ENCODE measurements around the gene FAM180A. TPM values are rescaled to one million over a fixed set of nuclear protein-coding genes. Genes with fewer than 3 reads are reported as not detected.
A peak's percentile ranks its signal among the peaks of the same experiment; 100 is the strongest.

The FAM180A gene
- polyA plus RNA-seq, 1 donor (not counting 4 experiments of a cell fraction or from before 2014, with no cell fraction given) = 0.73 TPM

- peak; percentile 62 for FAIRE-seq
- Histone ChIP-seq H4K20me1 (ENCODE audit: control insufficient read depth, extremely low read depth, insufficient read depth, low read length) (no peaks in the 10 kb centered on the region), H3K4me1 (ENCODE audit: control insufficient read depth, extremely low read depth, insufficient read depth, low read length) (peaks cover 34% of the 10 kb centered on the region), H3K4me3 (ENCODE audit: control insufficient read depth in 2 of 3, extremely low read depth in 1 of 3, insufficient read depth in 2 of 3, low read depth in 1 of 3, low read length in 3 of 3) (peak overlapping the region in 2 of 3 experiments; percentile 53 to 56), H3K9me3 (ENCODE audit: control insufficient read depth, low read depth, low read length) (no peaks in the 10 kb centered on the region), H3K36me3 (ENCODE audit: control insufficient read depth in 2 of 2, extremely low read depth in 1 of 2, insufficient read depth in 2 of 2, low read length in 2 of 2) (no peaks in the 10 kb centered on the region), H3K9ac (ENCODE audit: control insufficient read depth, extremely low read depth, insufficient read depth, low read length) (peak overlapping the region; percentile 65), H3K79me2 (ENCODE audit: control insufficient read depth, insufficient read depth, low read length) (no peaks in the 10 kb centered on the region), H3K4me2 (ENCODE audit: control insufficient read depth, extremely low read depth, insufficient read depth, low read depth, low read length) (peak overlapping the region; percentile 94), H3K27ac (ENCODE audit: control insufficient read depth, insufficient read depth, low read length) (peak overlapping the region; percentile 95), H3K27me3 (ENCODE audit: control insufficient read depth, extremely low read depth, insufficient read depth, low read length) (no peaks in the 10 kb centered on the region), H3K9me1 (ENCODE audit: control insufficient read depth, extremely low read depth, insufficient read depth, low read length) (no peaks in the 10 kb centered on the region), H2AFZ (ENCODE audit: control insufficient read depth, low read length) (peak overlapping the region; percentile 17)
- no peak for DNase-seq (ENCODE audit: low read depth, low spot score)
- dilution Hi-C loops (cut with MboI; ENCODE audit: extremely low pct_ligation_motif_present, low sequenced_read_pairs) = no loop called here
- no peak for TF ChIP-seq EZH2 (IDR thresholded peaks at IDR 0.05; ENCODE audit: low read length)
- TF ChIP-seq, protein P1, sequence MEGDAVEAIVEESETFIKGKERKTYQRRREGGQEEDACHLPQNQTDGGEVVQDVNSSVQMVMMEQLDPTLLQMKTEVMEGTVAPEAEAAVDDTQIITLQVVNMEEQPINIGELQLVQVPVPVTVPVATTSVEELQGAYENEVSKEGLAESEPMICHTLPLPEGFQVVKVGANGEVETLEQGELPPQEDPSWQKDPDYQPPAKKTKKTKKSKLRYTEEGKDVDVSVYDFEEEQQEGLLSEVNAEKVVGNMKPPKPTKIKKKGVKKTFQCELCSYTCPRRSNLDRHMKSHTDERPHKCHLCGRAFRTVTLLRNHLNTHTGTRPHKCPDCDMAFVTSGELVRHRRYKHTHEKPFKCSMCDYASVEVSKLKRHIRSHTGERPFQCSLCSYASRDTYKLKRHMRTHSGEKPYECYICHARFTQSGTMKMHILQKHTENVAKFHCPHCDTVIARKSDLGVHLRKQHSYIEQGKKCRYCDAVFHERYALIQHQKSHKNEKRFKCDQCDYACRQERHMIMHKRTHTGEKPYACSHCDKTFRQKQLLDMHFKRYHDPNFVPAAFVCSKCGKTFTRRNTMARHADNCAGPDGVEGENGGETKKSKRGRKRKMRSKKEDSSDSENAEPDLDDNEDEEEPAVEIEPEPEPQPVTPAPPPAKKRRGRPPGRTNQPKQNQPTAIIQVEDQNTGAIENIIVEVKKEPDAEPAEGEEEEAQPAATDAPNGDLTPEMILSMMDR (optimal IDR thresholded peaks at IDR 0.05 in 1 of 3, IDR thresholded peaks at IDR 0.05 in 1 of 3, conservative IDR thresholded peaks at IDR 0.05 in 1 of 3; ENCODE audit: extremely low read depth in 1 of 3, insufficient read depth in 2 of 3, low read length in 3 of 3) = no peak
Observed at GRCh38 chr7:135706858-135707569, 41.6 kb downstream of the FAM180A start.

- peak overlapping the region; percentile 95 for H3K27ac ChIP-seq (ENCODE audit: control insufficient read depth, insufficient read depth, low read length)
- H3K4me3 ChIP-seq (ENCODE audit: control insufficient read depth in 2 of 3, extremely low read depth in 1 of 3, insufficient read depth in 2 of 3, low read depth in 1 of 3, low read length in 3 of 3) = peak overlapping the region in 2 of 3 experiments; percentile 53 to 56
- FAIRE-seq = peak; percentile 59
- no peak for DNase-seq (ENCODE audit: low read depth, low spot score)
- TF ChIP-seq EZH2 (IDR thresholded peaks at IDR 0.05; ENCODE audit: low read length) = no peak
- TF ChIP-seq, protein P1 (optimal IDR thresholded peaks at IDR 0.05 in 1 of 3, IDR thresholded peaks at IDR 0.05 in 1 of 3, conservative IDR thresholded peaks at IDR 0.05 in 1 of 3; ENCODE audit: extremely low read depth in 1 of 3, insufficient read depth in 2 of 3, low read length in 3 of 3) = peak in 1 of 3 experiments; percentile 7
- H2AFZ ChIP-seq (ENCODE audit: control insufficient read depth, low read length) = peak overlapping the region; percentile 17
- peaks cover 34% of the 10 kb centered on the region for H3K4me1 ChIP-seq (ENCODE audit: control insufficient read depth, extremely low read depth, insufficient read depth, low read length)
- dilution Hi-C loops (cut with MboI; ENCODE audit: extremely low pct_ligation_motif_present, low sequenced_read_pairs) = no loop called here
- H3K27me3 ChIP-seq (ENCODE audit: control insufficient read depth, extremely low read depth, insufficient read depth, low read length) = no peaks in the 10 kb centered on the region
- no peaks in the 10 kb centered on the region for H3K79me2 ChIP-seq (ENCODE audit: control insufficient read depth, insufficient read depth, low read length)
- no peaks in the 10 kb centered on the region for H3K36me3 ChIP-seq (ENCODE audit: control insufficient read depth in 2 of 2, extremely low read depth in 1 of 2, insufficient read depth in 2 of 2, low read length in 2 of 2)
- H3K4me2 ChIP-seq (ENCODE audit: control insufficient read depth, extremely low read depth, insufficient read depth, low read depth, low read length) = peak overlapping the region; percentile 94
- H3K9me3 ChIP-seq (ENCODE audit: control insufficient read depth, low read depth, low read length) = no peaks in the 10 kb centered on the region
- peak overlapping the region; percentile 65 for H3K9ac ChIP-seq (ENCODE audit: control insufficient read depth, extremely low read depth, insufficient read depth, low read length)
- H4K20me1 ChIP-seq (ENCODE audit: control insufficient read depth, extremely low read depth, insufficient read depth, low read length) = no peaks in the 10 kb centered on the region
- H3K9me1 ChIP-seq (ENCODE audit: control insufficient read depth, extremely low read depth, insufficient read depth, low read length) = no peaks in the 10 kb centered on the region
Observed at GRCh38 chr7:135706038-135706742, 42.4 kb downstream of the FAM180A start.

Data from keratinocyte (primary cell).